H9 (cell line): ENCODE measurements around the gene STAB2. TPM values are rescaled to one million over a fixed set of nuclear protein-coding genes. Genes with fewer than 3 reads are reported as not detected.
A peak's percentile ranks its signal among the peaks of the same experiment; 100 is the strongest.

Source experiments
- DNase-seq: peaks from one replicate; pipeline ENCODE4 v3.0.0-alpha.2; 2017
- H2AFZ ChIP-seq: one replicate; pipeline ENCODE4 v1.6.1; 2013; ENCODE audit warnings: mild to moderate bottlenecking, low read length, control low read depth, moderate library complexity
- H2AK5ac ChIP-seq: 2 replicates; pipeline ENCODE4 v1.6.1; 2013; ENCODE audit warnings: low read length, control low read depth, mixed read lengths; ENCODE audit not compliant: insufficient read length
- H2BK120ac ChIP-seq: one replicate; pipeline ENCODE4 v1.6.1; 2013; ENCODE audit warnings: low read depth, mild to moderate bottlenecking, low read length, control low read depth, inconsistent platforms; ENCODE audit not compliant: poor library complexity, severe bottlenecking
- H2BK12ac ChIP-seq: 2 replicates; pipeline ENCODE4 v1.6.1; 2013; ENCODE audit warnings: low read length, control low read depth, mixed read lengths, low read depth; ENCODE audit not compliant: insufficient read length
- H2BK15ac ChIP-seq: 2 replicates; pipeline ENCODE4 v1.6.1; 2013; ENCODE audit warnings: low read depth, low read length, control low read depth
- H2BK20ac ChIP-seq: one replicate; pipeline ENCODE4 v1.6.1; 2013; ENCODE audit warnings: low read depth, mild to moderate bottlenecking, low read length, control low read depth, inconsistent platforms; ENCODE audit not compliant: poor library complexity, severe bottlenecking
- H2BK5ac ChIP-seq: 2 replicates; pipeline ENCODE4 v1.6.1; 2013; ENCODE audit warnings: low read length, control low read depth, mixed read lengths; ENCODE audit not compliant: insufficient read length
- H3K14ac ChIP-seq: 2 replicates; pipeline ENCODE4 v1.6.1; 2013; ENCODE audit warnings: low read length, control low read depth; ENCODE audit not compliant: insufficient read depth
- H3K18ac ChIP-seq: 2 replicates; pipeline ENCODE4 v1.6.1; 2013; ENCODE audit warnings: low read depth, mild to moderate bottlenecking, mixed read lengths, low read length, control low read depth; ENCODE audit not compliant: insufficient read length
- H3K23ac ChIP-seq: 2 replicates; pipeline ENCODE4 v1.6.1; 2013; ENCODE audit warnings: low read length, control low read depth, mixed read lengths, low read depth; ENCODE audit not compliant: insufficient read length
- H3K23me2 ChIP-seq: 2 replicates; pipeline ENCODE4 v1.6.1; 2013; ENCODE audit warnings: low read depth, mild to moderate bottlenecking, mixed read lengths, low read length, control low read depth; ENCODE audit not compliant: insufficient read length, poor library complexity, severe bottlenecking
- H3K27ac ChIP-seq: 2 replicates; pipeline ENCODE4 v1.5.1; 2013; ENCODE audit warnings: low read length, control low read depth, mixed read lengths, low read depth; ENCODE audit not compliant: insufficient read length
- H3K27me3 ChIP-seq: 2 replicates; pipeline ENCODE4 v1.6.1; 2013; ENCODE audit warnings: low read length, control low read depth, inconsistent platforms; ENCODE audit not compliant: insufficient read depth
- H3K4ac ChIP-seq: 2 replicates; pipeline ENCODE4 v1.6.1; 2013; ENCODE audit warnings: low read depth, mild to moderate bottlenecking, control low read depth, inconsistent platforms, low read length, moderate library complexity
- H3K4me1 ChIP-seq: 2 replicates; pipeline ENCODE4 v1.6.1; 2013; ENCODE audit warnings: low read length, control low read depth, inconsistent platforms; ENCODE audit not compliant: insufficient read depth
- H3K4me2 ChIP-seq: 2 replicates; pipeline ENCODE4 v1.6.1; 2013; ENCODE audit warnings: low read length, control low read depth, mixed read lengths; ENCODE audit not compliant: insufficient read length, insufficient read depth
- H3K56ac ChIP-seq: 2 replicates; pipeline ENCODE4 v1.6.1; 2013; ENCODE audit warnings: low read depth, mild to moderate bottlenecking, mixed read lengths, low read length, control low read depth; ENCODE audit not compliant: insufficient read length
- H3K79me1 ChIP-seq: 2 replicates; pipeline ENCODE4 v1.6.1; 2013; ENCODE audit warnings: low read depth, mild to moderate bottlenecking, moderate library complexity, low read length, control low read depth, inconsistent platforms; ENCODE audit not compliant: insufficient read depth, poor library complexity, severe bottlenecking
- H3K79me2 ChIP-seq: 2 replicates; pipeline ENCODE4 v1.6.1; 2013; ENCODE audit warnings: low read length, control low read depth, inconsistent platforms; ENCODE audit not compliant: insufficient read depth
- H3K9ac ChIP-seq: 2 replicates; pipeline ENCODE4 v1.6.1; 2013; ENCODE audit warnings: low read length, control low read depth, mixed read lengths; ENCODE audit not compliant: insufficient read length; ENCODE audit errors: extremely low read depth
- H3K9me3 ChIP-seq: one replicate; pipeline ENCODE4 v1.6.1; 2013; ENCODE audit warnings: low read depth, low read length, inconsistent platforms; ENCODE audit not compliant: control insufficient read depth
- H3T11ph ChIP-seq: one replicate; pipeline ENCODE4 v1.6.1; 2013; ENCODE audit warnings: mild to moderate bottlenecking, low read length, control low read depth, inconsistent platforms
- H4K20me1 ChIP-seq: one replicate; pipeline ENCODE4 v1.6.1; 2013; ENCODE audit not compliant: control insufficient read depth, insufficient read length, insufficient read depth
- H4K5ac ChIP-seq: 2 replicates; pipeline ENCODE4 v1.6.1; 2013; ENCODE audit warnings: low read depth, mild to moderate bottlenecking, mixed read lengths, low read length, control low read depth; ENCODE audit not compliant: insufficient read length
- H4K8ac ChIP-seq: replicated peaks from 2 replicates; pipeline ENCODE4 v1.6.1; 2013; ENCODE audit warnings: low read length, control low read depth, mixed read lengths, low read depth; ENCODE audit not compliant: insufficient read length
- H4K91ac ChIP-seq: 2 replicates; pipeline ENCODE4 v1.6.1; 2013; ENCODE audit warnings: low read depth, mild to moderate bottlenecking, moderate library complexity, mixed read lengths, low read length, control low read depth; ENCODE audit not compliant: insufficient read length
- H3K27ac Mint-ChIP-seq, 3 experiments: 2 replicates in 2 of 3; 3 replicates in 1 of 3; pipeline ENCODE4 v1.8.0; 2020 to 2021; ENCODE audit warnings: mixed read lengths in 3 of 3, mild to moderate bottlenecking in 1 of 3, moderate library complexity in 1 of 3
- H3K27me3 Mint-ChIP-seq: 2 replicates; pipeline ENCODE4 v1.8.0; 2021; ENCODE audit warnings: low read depth, mild to moderate bottlenecking, moderate library complexity, mixed read lengths
- H3K36me3 Mint-ChIP-seq, 3 experiments: 2 replicates in 2 of 3; 3 replicates in 1 of 3; pipeline ENCODE4 v1.8.0; 2020 to 2021; ENCODE audit warnings: low read depth in 3 of 3, mixed read lengths in 3 of 3; ENCODE audit not compliant: insufficient read depth in 1 of 3
- H3K4me1 Mint-ChIP-seq, 2 experiments: 2 replicates each; pipeline ENCODE4 v1.8.0; 2020; ENCODE audit warnings: mixed read lengths in 2 of 2
- H3K4me3 Mint-ChIP-seq, 2 experiments: 2 replicates in 1 of 2; 3 replicates in 1 of 2; pipeline ENCODE4 v1.8.0; 2020 to 2021; ENCODE audit warnings: mild to moderate bottlenecking in 2 of 2, mixed read lengths in 2 of 2, moderate library complexity in 1 of 2
- H3K9me3 Mint-ChIP-seq, 2 experiments: 2 replicates in 1 of 2; 3 replicates in 1 of 2; pipeline ENCODE4 v1.8.0; 2020; ENCODE audit warnings: mild to moderate bottlenecking in 2 of 2, mixed read lengths in 2 of 2, moderate library complexity in 1 of 2
- WGBS: extraction: QIAGEN DNeasy Blood & Tissue Kit; methylation state at CpG from one replicate; pipeline ENCODE4 v1.1.7; 2013; ENCODE audit warnings: missing lambda C conversion rate, low lambda C conversion rate, mixed read lengths; ENCODE audit not compliant: insufficient read length; ENCODE audit errors: extremely low coverage; 5-methylcytosine and 5-hydroxymethylcytosine counted together
- total RNA-seq: library from RNA; stranded (reverse); gene quantifications from 2 replicates; pipeline ENCODE4 v1.2.1, GENCODE V29; 2021
- TF ChIP-seq, protein P1 (sequence below): fragments of 200-600 bp; sonication (generic); conservative IDR thresholded peaks from 3 replicates; pipeline ENCODE4 v1.8.0; 2021; ENCODE audit warnings: antibody characterized with exemption, mild to moderate bottlenecking

The STAB2 gene
- total RNA-seq, 1 experiment from 2014 or later, result 0.02 TPM

DNA sequence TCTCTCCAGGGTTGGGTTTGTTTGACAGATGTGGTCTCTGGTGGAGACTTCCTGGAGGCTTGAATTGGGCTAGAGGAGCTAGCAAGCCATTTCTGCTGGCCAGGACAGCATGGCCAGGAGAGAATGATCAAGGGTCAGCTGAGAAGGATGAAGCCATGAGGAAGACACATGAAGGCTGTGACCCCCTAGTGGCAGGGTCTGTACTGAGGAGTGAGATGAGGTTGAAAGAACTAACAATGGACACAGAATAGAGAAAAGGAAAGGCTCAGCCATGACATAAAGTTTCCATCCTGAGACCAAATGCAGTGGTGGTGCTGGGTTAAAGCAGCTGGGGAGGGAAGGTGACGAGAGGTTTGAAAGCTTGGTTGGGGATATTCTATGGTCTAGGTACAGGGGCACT, 164.1 kb downstream of the STAB2 start:
- Histone ChIP-seq H2AK5ac (no peak overlapping the region), H4K91ac (no peak overlapping the region), H3K79me1 (no peaks in the 10 kb centered on the region), H3K4me2 (no peak overlapping the region), H4K5ac (no peak overlapping the region), H3K27ac (no peak overlapping the region), H2BK20ac (no peak overlapping the region), H3K23ac (no peak overlapping the region), H3K56ac (no peak overlapping the region), H2BK120ac (no peak overlapping the region), H2BK15ac (no peak overlapping the region), H4K20me1 (no peaks in the 10 kb centered on the region), H3K9me3 (no peaks in the 10 kb centered on the region), H3K4me1 (no peaks in the 10 kb centered on the region), H3K9ac (no peak overlapping the region), H3T11ph (no peak overlapping the region), H2BK12ac (no peak overlapping the region), H3K23me2 (no peaks in the 10 kb centered on the region), H3K27me3 (no peaks in the 10 kb centered on the region; the same call in 1 of the 2 replicates), H3K18ac (no peak overlapping the region), H2BK5ac (no peak overlapping the region), H3K79me2 (no peaks in the 10 kb centered on the region), H2AFZ (no peak overlapping the region), H3K4ac (no peak overlapping the region), H4K8ac (no peak overlapping the region), H3K14ac (no peak overlapping the region)
- Mint-ChIP-seq H3K4me3 (no peak overlapping the region), H3K27ac (no peak overlapping the region), H3K36me3 (no peaks in the 10 kb centered on the region), H3K4me1 (peaks cover under 1% of the 10 kb centered on the region in 2 experiments; a peak in 2 of 4 replicates), H3K27me3 (peaks cover 5% of the 10 kb centered on the region; the same call in 1 of the 2 replicates), H3K9me3 (no peaks in the 10 kb centered on the region)
- no peak for DNase-seq
- WGBS, result no CpG with 5 or more reads among the region's 1 CpG
- TF ChIP-seq, protein P1, sequence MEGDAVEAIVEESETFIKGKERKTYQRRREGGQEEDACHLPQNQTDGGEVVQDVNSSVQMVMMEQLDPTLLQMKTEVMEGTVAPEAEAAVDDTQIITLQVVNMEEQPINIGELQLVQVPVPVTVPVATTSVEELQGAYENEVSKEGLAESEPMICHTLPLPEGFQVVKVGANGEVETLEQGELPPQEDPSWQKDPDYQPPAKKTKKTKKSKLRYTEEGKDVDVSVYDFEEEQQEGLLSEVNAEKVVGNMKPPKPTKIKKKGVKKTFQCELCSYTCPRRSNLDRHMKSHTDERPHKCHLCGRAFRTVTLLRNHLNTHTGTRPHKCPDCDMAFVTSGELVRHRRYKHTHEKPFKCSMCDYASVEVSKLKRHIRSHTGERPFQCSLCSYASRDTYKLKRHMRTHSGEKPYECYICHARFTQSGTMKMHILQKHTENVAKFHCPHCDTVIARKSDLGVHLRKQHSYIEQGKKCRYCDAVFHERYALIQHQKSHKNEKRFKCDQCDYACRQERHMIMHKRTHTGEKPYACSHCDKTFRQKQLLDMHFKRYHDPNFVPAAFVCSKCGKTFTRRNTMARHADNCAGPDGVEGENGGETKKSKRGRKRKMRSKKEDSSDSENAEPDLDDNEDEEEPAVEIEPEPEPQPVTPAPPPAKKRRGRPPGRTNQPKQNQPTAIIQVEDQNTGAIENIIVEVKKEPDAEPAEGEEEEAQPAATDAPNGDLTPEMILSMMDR, result peak; percentile 49; the same call in 2 of the 3 replicates
